NCI-H2196 (cell line): ENCODE data around the gene ACTG1.

Experiments
- DNase-seq: peaks from one replicate; lab custom pipeline; 2025; ENCODE audit not compliant: unreplicated experiment; lab: John Stamatoyannopoulos, UW

ACTG1 gene

DNA sequence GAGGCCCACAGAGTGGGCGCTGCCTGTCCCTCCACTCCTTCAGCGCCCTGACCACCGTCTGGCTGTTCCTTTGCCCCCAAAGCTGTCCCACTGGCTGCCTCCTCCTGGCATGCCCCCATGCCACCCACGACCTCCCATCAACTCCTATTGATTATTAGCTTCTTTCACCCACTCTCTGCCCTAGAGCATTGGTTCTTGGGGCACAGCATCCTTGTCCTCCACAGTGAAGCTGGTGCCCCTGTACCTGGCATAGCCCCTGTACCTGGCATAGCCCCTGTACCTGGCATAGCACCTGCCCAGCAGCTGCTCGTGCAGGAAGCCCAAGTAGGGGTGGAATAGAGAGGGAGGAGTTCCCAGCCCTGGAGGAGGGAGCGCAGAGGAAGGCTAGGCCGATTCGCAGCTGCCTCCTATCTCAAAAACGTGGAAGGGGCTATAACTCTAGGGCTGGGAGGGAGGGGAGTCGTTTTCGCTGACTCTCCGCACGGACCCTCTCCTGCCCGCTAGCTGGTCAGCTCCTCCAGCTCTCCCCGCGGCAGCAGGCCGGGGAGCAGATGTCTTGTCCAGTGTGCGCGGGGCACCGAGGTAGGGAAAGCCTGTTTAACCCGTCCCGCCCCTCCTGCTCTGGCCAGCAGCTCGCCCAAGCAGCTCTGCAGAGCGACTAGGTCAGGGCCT is 5.7 kb upstream of the ACTG1 start:
- peak; percentile 70 for DNase-seq

DNA sequence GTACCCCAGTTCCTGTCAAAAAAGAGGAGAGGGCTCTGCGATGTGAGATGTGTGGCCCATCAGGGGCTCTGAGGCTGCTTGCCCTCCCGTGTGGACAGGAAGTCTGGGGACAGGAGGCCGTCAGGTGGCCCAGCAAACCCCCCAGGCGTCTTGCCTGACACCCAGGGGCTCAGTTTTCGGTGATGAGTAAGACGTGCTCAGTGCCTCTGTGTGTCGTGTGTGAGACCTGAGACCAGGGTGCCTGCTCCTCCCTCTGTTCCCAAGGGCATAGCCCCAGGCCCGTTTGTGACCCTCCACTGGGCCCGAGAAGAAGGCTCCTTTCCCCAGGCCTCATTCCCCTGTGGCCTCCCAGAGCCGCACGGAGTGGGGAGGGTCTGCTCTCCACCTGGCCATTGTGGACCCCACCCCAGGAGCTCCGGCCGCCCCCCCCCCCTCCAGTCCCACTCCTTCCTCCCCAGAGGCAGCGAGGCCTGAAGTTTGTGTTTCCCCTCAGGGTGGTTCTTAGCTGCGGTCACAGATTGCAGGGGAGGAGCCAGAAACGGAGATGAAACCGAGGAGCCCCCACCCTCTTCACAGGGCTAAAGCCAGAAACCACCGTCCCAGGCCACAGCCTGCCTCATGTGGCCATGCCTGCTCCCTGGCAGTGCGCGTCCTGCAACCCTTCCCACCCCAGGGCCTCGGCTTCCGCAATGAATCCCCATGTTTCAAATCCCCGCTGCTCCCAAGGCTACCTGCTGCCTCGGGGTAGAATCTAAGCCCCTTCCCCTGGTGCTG is 4.9 kb upstream of the ACTG1 start:
- no peak for DNase-seq

DNA sequence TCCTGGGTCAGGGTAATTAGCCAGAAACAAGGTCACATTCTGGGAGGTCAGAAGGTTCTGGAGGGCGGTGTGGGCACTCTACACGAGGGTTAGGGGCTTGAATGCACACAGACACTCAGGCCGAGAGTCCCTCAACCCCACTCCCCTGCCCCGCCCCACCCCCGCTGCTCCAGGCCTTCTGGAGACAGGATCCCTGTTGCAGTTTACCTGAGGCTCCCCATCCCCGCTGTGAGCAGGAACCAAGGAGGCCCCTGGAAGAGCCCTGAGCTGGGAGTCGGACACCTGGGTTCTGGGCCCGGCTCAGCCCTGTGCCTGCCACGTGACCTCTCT is 4.4 kb upstream of the ACTG1 start:
- DNase-seq = no peak

DNA sequence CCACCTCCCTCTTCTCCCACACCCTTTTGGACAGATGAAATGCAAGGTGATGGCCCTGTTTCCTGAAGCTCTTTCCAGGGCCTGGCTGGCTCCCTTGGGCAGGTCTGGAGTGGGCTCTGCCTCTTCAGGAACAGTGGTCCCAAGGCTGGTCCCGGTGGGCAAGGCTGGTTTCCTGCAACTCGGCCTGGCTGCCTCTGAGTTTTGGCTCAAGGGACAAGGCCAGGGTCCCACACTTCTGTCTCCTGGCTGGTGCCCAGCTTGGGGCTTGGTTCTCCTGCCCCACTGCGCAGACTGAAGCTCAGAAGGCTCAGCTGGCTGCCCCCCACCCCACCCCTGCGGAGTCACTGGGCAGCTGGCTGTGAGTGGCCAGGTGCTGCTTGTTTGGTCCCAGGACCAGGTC is 3.8 kb upstream of the ACTG1 start:
- no peak for DNase-seq

DNA sequence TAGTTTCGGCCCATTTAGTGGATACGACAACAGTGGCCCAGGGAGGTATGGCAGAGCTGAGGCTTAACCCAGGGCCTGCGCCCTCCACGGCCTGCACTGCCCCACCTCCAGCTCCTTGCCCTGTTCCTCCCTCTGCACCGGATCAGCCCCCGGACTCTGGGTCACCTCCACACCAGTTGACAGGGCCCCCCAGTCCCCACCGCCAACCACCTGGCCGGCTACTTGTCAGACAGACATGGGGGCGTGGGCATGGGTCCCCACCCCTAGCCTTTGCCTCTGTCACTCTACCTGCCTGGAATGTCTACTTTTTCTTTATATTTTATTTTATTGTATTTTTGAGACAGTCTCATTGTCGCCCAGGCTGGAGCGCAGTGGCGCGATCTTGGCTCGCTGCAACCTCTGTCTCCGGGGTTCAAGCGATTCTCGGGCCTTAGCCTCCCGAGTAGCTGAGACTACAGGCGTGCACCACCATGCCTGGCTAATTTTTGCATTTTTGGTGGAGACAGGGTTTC is 3.0 kb upstream of the ACTG1 start:
- no peak for DNase-seq

DNA sequence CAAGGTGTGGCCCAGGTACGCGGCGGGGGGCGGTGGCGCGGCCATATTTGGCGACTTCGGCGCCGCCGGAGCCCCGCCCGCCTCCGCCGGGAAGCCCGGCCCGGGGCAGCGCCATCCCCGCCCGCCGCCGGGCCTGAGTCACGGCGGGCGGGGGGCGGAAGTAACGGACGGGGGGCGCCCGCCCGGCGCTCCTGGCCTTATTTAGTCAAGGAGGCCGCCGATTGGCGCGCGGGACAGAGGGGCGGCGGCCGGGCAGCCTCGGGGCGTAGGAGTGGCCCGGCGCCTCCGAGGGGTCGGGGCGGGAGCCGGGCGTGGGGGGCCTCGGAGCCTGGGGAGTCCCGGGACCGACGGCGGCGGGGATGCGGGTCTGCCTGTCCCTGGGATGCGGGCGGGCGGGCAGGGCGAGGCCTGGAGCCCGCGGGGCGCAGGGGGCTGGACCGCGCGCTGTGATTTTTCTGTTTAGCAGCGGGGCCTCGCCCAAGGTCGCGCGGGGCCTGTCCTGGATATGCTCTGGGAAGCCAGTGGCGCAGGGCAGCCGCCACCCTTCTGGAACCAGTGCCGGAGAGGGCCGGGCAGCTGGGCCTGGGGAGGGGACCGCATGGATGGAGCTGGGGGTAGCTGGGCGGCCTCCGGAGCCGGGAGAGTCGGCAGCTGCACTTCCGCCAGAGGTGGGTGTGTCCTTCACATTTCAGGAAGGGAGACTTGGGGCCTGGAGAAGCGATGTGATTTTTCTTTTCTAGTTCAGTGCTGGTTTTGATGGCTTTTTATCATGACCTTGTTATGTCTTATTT is 2.3 kb upstream of the ACTG1 start:
- peak; percentile 93 for DNase-seq

DNA sequence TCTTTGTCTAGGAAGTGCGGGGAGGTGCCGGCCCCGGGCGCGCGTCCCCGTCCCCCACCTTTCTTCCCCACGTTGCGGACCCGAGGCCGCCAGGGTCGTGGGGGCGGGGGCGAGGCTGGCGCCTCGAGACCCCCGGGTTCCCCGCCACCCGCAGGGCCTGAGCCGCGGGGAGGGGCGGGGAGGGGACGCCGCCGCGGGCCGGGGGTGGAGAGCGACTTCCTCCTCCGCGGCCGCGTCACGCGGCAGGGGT is 1.8 kb upstream of the ACTG1 start:
- DNase-seq = no peak

DNA sequence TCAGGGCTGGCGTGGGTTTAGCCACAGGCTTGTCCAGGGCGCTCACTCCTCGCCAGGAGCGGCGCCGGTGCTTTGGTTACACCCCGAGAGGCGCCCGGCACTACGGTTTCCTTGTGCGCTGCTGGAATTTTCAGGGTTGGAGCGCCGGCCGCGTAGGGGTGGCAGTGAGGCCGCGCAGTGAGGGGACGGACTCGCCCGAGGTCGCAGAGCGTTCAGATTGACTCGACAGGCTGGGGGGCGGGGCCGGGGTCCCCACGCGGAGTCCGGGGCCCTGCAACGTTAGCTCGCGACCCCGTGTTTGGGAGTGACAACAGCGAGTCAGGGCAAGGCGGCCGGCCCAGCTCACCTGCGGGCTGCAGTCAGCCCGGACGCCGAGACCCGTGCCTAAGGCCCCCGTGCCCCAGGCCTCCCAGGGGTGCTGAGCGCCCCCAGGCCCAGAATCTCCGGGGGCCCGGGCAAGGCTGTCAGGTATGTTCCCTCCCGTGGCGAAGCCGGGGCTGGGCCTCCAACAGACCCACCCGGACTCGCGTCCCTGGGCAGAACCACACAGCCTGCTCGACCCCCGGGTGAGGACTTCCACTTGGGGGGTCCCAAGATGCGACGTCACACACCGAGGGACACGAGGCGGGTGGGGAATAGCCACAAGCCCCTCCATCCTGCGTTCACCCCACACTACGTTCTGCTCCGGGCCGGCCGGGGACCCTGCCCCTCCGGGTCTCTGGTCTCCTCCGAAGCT is 1.3 kb upstream of the ACTG1 start:
- peak; percentile 75 for DNase-seq

DNA sequence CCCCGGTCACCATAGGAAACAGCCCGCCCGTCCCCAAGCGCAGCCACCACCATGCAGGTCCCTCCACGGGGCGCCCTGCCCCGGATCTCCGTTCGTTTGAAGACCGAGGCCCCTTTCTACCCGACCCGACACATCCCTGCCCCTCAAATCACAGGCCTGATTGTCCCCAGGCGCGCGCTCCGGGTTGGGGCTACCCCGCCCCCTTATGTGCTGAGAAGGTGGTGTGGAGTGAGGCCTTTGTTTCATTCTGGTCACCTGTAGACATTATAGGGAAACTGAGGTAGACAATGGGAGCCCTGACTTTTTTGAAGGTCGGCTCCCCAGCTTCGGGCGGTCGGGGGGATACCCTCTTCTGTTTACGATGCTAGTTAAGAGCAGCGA is 763 bp upstream of the ACTG1 start:
- DNase-seq = peak; percentile 76

DNA sequence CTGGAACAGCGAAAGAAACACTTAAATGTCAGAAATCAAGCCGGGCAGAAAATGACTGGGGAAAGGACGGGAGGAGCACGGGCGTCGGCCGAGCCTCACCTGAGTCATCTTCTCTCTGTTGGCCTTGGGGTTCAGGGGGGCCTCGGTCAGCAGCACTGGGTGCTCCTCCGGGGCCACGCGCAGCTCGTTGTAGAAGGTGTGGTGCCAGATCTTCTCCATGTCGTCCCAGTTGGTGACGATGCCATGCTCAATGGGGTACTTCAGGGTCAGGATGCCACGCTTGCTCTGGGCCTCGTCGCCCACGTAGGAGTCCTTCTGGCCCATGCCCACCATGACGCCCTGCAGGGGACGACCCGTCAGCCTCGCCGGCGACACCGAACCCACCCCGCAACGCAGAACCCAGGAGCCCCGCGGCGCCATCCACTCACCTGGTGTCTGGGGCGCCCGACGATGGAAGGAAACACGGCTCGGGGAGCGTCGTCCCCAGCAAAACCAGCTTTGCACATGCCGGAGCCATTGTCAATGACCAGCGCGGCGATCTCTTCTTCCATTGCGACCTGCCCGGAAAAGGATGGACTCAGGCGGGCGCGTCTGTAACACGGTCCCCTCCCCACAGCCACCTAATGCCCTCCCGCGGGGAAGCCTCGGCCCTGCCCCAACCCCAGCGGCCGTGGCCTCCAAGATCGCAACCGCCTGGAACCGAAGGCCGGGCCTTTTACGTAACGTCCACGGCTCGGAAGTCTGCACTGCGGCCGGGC is 616 bp downstream of the ACTG1 start:
- DNase-seq = no peak

DNA sequence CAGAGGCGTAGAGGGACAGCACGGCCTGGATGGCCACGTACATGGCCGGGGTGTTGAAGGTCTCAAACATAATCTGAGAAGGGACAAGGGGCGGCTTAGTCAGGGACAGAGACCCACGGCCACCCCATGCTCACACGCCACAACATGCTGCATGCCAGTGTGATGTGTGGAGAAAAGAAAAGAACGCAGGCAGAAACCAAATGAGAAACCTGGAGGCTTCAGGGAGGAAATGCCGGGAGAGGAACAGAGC is 1.1 kb downstream of the ACTG1 start:
- no peak for DNase-seq

DNA sequence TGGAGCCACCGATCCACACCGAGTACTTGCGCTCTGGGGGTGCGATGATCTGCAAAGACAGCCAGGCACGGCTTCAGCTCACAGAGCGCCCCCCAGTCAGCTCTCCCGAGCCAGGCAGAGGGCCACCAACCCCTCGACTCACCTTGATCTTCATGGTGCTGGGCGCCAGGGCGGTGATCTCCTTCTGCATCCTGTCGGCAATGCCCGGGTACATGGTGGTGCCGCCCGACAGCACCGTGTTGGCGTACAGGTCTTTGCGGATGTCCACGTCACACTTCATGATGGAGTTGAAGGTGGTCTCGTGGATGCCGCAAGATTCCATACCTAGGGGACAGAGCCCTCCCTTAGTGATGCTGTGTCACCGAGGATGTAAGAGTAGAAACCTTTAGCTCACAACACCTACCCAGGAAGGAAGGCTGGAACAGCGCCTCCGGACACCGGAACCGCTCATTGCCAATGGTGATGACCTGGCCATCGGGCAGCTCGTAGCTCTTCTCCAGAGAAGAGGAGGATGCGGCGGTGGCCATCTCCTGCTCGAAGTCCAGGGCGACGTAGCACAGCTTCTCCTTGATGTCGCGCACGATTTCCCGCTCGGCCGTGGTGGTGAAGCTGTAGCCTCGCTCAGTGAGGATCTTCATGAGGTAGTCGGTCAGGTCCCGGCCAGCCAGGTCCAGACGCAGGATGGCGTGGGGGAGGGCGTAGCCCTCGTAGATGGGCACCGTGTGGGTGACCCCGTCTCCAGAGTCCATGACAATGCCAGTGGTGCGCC is 1.6 kb downstream of the ACTG1 start:
- DNase-seq = no peak

DNA sequence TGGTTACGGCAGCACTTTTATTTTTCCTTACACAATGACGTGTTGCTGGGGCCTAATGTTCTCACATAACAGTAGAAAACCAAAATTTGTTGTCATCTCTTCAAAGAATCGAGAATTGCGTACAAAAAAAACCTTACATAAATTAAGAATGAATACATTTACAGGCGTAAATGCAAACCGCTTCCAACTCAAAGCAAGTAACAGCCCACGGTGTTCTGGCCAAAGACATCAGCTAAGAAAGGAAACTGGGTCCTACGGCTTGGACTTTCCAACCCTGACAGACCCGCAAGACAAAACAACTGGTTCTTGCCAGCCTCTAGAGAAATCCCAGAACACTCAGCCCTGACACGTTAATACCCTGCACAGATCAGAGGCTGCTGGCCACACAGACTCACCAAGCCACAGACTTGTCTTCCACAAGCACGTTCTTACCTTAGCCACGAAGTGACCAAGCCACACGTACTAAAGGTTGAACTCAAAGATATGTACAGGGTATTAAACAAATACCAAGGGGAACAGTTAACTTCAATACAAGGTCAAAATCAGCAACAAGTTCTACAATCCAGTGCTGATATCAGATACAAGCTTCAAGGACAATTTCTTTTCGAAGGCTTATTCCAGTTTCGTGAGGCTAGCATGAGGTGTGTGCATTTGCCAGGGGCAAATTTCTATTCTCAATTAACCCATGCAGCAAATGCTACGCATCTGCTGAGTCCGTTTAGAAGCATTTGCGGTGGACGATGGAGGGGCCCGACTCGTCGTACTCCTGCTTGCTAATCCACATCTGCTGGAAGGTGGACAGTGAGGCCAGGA is 2.4 kb downstream of the ACTG1 start:
- DNase-seq = no peak

DNA sequence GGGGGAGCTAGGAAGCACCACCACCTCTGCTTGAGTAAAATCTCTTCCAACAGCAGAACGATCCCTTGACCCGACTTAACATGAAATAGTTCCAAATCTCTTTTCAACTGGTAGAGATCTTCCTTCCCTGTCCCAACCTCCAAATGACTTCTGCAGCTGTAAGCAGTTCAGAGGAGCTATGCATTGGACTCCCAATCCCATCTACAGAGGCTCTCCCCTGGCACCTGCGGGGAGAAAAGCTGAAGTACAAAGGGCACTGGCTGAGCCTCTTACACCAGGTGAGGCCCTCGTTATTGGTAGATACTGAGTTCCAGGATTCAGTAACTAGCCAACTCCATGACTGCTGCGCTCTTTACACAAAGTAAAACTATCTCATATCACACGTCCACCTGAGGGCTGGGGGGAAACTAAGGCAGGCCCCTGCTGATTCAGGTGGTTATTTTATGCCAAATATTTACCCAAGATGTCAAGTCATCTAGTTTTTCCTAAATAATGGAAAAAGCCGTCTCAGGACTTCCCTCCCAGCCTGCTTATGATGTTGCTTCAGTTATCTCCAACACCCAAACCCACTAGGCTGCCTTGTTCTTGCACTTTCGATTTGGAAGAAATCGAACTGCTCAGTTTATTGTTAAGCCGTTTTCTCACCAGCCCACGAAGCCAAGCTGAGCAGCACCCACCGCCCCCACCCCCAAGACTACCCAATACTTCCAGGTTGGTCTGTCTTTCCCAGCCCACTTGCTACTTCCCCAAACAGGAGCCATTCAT is 3.2 kb downstream of the ACTG1 start:
- no peak for DNase-seq

DNA sequence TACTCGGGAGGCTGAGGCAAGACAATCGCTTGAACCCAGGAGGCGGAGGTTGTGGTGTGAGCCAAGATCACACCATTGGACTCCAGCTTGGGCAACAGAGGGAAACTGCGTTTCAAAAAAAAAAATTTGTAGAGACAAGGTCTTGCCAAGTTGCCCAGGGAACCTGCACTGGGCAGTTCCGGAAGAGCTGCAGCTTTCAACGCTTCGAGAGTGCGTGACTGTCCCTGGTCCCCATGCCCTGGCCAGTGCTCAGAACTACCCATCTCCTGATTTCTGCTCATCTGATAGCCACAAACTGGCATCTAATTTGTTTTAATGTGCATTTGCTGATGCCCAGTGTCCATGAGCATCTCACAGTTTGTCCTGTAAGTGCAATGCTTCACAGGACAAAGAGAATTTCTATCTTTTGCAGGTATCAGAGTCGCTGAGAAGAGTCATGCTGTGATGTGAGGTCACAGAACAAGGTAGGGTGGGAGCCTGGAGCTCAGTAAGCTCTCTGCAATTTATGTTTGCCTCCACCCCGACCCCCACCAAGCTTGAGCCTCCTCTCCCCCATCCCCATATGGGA is 3.9 kb downstream of the ACTG1 start:
- DNase-seq = no peak

DNA sequence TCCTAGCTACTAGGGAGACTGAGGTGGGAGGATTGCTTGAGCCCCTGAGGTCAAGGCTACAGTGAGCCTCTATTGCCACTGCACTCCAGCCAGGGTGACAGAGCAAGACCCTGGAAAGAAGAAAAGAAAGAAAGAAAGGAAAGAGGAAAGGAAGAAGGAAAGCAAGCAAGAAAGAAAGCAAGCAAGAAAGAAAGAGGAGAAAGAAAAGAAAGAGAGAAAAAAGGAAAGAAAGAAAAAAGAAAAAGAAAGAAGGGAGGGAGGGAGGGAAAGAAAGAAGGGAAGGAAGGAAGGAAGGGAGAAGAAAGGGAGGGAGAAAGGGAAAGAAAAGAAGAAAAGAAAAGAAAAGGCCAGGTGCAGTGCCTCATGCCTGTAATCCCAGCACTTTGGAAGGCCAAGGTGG is 9.0 kb downstream of the ACTG1 start:
- DNase-seq = no peak

DNA sequence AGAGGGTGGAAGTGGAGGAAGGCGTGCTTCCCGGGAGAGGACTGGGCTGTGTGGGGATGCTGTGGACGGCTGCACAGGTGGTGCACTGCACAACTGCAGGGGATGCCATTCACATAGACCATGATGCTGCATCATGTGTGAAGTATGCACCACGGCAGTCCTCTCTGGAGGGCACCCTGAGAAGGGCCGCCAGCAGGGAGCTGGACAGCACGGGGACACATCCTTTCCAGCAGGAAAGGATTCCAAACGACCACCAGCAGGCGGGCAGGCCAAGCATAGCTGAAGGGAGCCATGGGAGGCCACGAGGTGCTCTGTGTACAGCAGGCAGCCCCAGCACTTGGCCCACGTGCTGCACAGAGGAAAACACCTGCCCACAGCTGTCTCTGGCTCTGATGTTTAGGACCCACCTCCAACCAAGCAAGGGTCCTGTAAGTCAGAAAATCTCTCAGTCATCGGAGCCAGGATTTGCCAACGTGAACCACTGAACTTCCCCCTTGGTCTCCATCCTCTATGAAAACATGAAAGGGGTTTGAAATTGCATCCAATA is 10.1 kb downstream of the ACTG1 start:
- DNase-seq = no peak

DNA sequence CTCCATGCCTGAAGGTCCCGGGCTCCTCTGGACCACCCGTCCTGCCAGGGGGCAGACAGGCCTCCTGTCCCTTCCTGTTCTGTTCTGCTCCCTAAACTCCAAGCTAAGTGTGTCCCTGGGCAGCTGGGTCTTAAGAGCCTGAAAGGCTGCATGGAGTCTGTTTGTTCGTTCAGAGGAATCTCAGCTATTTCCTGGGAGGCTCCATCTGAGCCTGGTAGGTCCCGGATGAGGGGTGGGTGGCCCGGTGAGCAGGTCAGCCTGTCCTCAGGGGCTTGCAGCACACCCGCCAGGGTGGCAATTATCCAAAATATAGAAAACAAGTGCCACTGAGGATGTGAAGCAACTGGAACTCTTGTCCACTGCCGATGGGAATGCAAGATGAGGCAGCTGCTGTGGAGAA is 12.6 kb downstream of the ACTG1 start:
- no peak for DNase-seq
